Endothelial cell of umbilical vein (primary cell): Measurements from ENCODE around the gene KLHL17. TPM values are rescaled to one million over a fixed set of nuclear protein-coding genes. Genes with fewer than 3 reads are reported as not detected.
A peak's percentile ranks its signal among the peaks of the same experiment; 100 is the strongest.

Source experiments
- BruUV-seq: library from RNA; stranded (reverse); fragments of 400-500 nt; replicated peaks from 2 replicates; lab custom pipeline; 2021; lab: Mats Ljungman, UMichigan
- CTCF ChIA-PET: fragments of 300-600, 350-600 bp; sonication (Branson Sonifier 250); formaldehyde crosslinking; loops from one replicate; lab custom pipeline; 2021; ENCODE audit warnings: antibody characterized with exemption, inconsistent platforms; lab: Charles Lee
- POLR2A ChIA-PET: fragments of 300-600, 350-600 bp; sonication (Branson Sonifier 250); formaldehyde crosslinking; loops from one replicate; lab custom pipeline; 2021; ENCODE audit warnings: antibody characterized with exemption, inconsistent platforms; lab: Charles Lee
- DNase-seq: peaks from one replicate; pipeline ENCODE4 v3.0.0-alpha.2; 2011; ENCODE audit warnings: low read depth, low spot score
- FAIRE-seq: peaks from 2 replicates; lab custom pipeline; 2011; peaks lifted over from hg19 to GRCh38; lab: Jason Lieb, UNC
- H2AFZ ChIP-seq: 2 replicates; pipeline ENCODE4 v1.6.0; 2012; ENCODE audit warnings: low read depth, low read length, control low read depth, inconsistent platforms
- H3K27ac ChIP-seq: 2 replicates; pipeline ENCODE4 v1.5.1; 2011; ENCODE audit warnings: low read depth, mild to moderate bottlenecking, control low read depth, low read length, moderate library complexity; ENCODE audit not compliant: insufficient read depth
- H3K27me3 ChIP-seq, 2 experiments: 2 replicates each; pipeline versions ENCODE4 v1.6.0 to v1.6.1; 2011; ENCODE audit warnings: low read length in 2 of 2, mixed read lengths in 1 of 2; ENCODE audit not compliant: control insufficient read depth in 2 of 2, insufficient read depth in 2 of 2
- H3K36me3 ChIP-seq, 2 experiments: 2 replicates in 1 of 2; 3 replicates in 1 of 2; pipeline ENCODE4 v1.5.1; 2011; ENCODE audit warnings: low read length in 2 of 2, mild to moderate bottlenecking in 1 of 2, moderate library complexity in 1 of 2; ENCODE audit not compliant: control insufficient read depth in 2 of 2, insufficient read depth in 2 of 2; ENCODE audit errors: extremely low read depth in 1 of 2
- H3K4me1 ChIP-seq: 3 replicates; pipeline ENCODE4 v1.5.1; 2011; ENCODE audit warnings: mild to moderate bottlenecking, low read length; ENCODE audit not compliant: control insufficient read depth, insufficient read depth; ENCODE audit errors: extremely low read depth
- H3K4me2 ChIP-seq: 2 replicates; pipeline ENCODE4 v1.6.1; 2011; ENCODE audit warnings: low read length, control low read depth, mixed read lengths; ENCODE audit not compliant: insufficient read depth
- H3K4me3 ChIP-seq, 3 experiments: fragments of 200-600 bp in 1 of 3; sonication (generic), shearing (Covaris generic) in 1 of 3; replicated peaks in 1 of 3; 2 replicates each; pipeline ENCODE4 v1.5.1; 2011 to 2016; ENCODE audit warnings: control low read depth in 3 of 3, low read length in 3 of 3, mild to moderate bottlenecking in 2 of 3, inconsistent platforms in 1 of 3, low read depth in 1 of 3, moderate library complexity in 1 of 3; ENCODE audit not compliant: insufficient read depth in 1 of 3
- H3K79me2 ChIP-seq: 2 replicates; pipeline ENCODE4 v1.6.0; 2012; ENCODE audit warnings: low read length, inconsistent platforms; ENCODE audit not compliant: control insufficient read depth, insufficient read depth
- H3K9ac ChIP-seq: replicated peaks from 2 replicates; pipeline ENCODE3; 2011; ENCODE audit warnings: low read length, control low read depth; ENCODE audit not compliant: insufficient read depth; ENCODE audit errors: extremely low read depth
- H3K9me1 ChIP-seq: replicated peaks from 3 replicates; pipeline ENCODE4 v1.6.0; 2011; ENCODE audit warnings: mild to moderate bottlenecking, low read length; ENCODE audit not compliant: control insufficient read depth, insufficient read depth; ENCODE audit errors: extremely low read depth
- H3K9me3 ChIP-seq: replicated peaks from 2 replicates; pipeline ENCODE4 v1.5.1; 2012; ENCODE audit warnings: low read length, inconsistent platforms; ENCODE audit not compliant: control insufficient read depth, insufficient read depth
- H4K20me1 ChIP-seq: replicated peaks from 2 replicates; pipeline ENCODE3; 2011; ENCODE audit warnings: mild to moderate bottlenecking, low read length; ENCODE audit not compliant: control insufficient read depth, insufficient read depth; ENCODE audit errors: extremely low read depth
- EZH2 ChIP-seq: IDR thresholded peaks from 2 replicates; pipeline ENCODE4 v1.6.1; 2012; ENCODE audit warnings: borderline replicate concordance, low read depth, mild to moderate bottlenecking, moderate library complexity, low read length, inconsistent platforms; ENCODE audit not compliant: severe bottlenecking
- FOS ChIP-seq: IDR thresholded peaks from 2 replicates; pipeline ENCODE4 v1.6.1; 2011; ENCODE audit warnings: mild to moderate bottlenecking, low read length, moderate library complexity, borderline replicate concordance; ENCODE audit not compliant: insufficient read depth
- GATA2 ChIP-seq: IDR thresholded peaks from 2 replicates; pipeline ENCODE4 v1.7.0; 2011; ENCODE audit warnings: low read depth, mild to moderate bottlenecking, moderate library complexity, mixed read lengths, low read length; ENCODE audit not compliant: insufficient read length, insufficient read depth
- JUN ChIP-seq: IDR thresholded peaks from 2 replicates; pipeline ENCODE4 v1.6.1; 2011; ENCODE audit warnings: borderline replicate concordance, low read depth; ENCODE audit not compliant: insufficient read length, insufficient read depth
- POLR2A ChIP-seq: IDR thresholded peaks from 2 replicates; pipeline ENCODE4 v1.6.1; 2012; ENCODE audit warnings: low read depth, mild to moderate bottlenecking, control low read depth, low read length
- POLR2AphosphoS5 ChIP-seq: IDR thresholded peaks from 2 replicates; pipeline ENCODE4 v1.6.1; 2012; ENCODE audit warnings: low read depth, mild to moderate bottlenecking, control low read depth, low read length, moderate library complexity; ENCODE audit not compliant: insufficient read depth
- dilution Hi-C: fragments of 300-500 bp; cut with MboI; formaldehyde crosslinking; loops from one replicate; pipeline ENCODE4 v1.15.0; 2019; ENCODE audit warnings: low sequenced_read_pairs; ENCODE audit not compliant: extremely low pct_ligation_motif_present
- intact Hi-C: fragments of 100-400 bp; cut with micrococcal nuclease; formaldehyde crosslinking; loops from one replicate; pipeline ENCODE4 v1.10.0; 2022
- polyA plus RNA-seq, 4 experiments: library from polyadenylated mRNA; depleted of rRNA in 3 of 4; stranded (reverse) in 3 of 4; unstranded in 1 of 4; fragments of >200 nt; gene quantifications; 2 replicates each; pipeline versions ENCODE4 v1.2.1 to v1.2.3, GENCODE V29; 2011 to 2012; ENCODE audit warnings: missing spikeins in 1 of 4
- total RNA-seq: library from RNA; stranded (reverse); gene quantifications from 2 replicates; pipeline ENCODE4 v1.2.3, GENCODE V29; 2021
- TF ChIP-seq, protein P1 (sequence below), 2 donors: IDR thresholded peaks; 1 replicate in 1 of 2; 2 replicates in 1 of 2; pipeline ENCODE4 v1.5.1; 2011; ENCODE audit warnings: low read length in 2 of 2, mild to moderate bottlenecking in 2 of 2, moderate library complexity in 2 of 2, control low read depth in 1 of 2, inconsistent platforms in 1 of 2, low read depth in 1 of 2; ENCODE audit not compliant: insufficient read depth in 1 of 2; ENCODE audit errors: extremely low read depth in 1 of 2

The KLHL17 gene
- total and polyA plus RNA-seq, 2 donors (not counting 3 experiments of a cell fraction or from before 2014, with no cell fraction given): 27.0 to 30.1 TPM

DNA sequence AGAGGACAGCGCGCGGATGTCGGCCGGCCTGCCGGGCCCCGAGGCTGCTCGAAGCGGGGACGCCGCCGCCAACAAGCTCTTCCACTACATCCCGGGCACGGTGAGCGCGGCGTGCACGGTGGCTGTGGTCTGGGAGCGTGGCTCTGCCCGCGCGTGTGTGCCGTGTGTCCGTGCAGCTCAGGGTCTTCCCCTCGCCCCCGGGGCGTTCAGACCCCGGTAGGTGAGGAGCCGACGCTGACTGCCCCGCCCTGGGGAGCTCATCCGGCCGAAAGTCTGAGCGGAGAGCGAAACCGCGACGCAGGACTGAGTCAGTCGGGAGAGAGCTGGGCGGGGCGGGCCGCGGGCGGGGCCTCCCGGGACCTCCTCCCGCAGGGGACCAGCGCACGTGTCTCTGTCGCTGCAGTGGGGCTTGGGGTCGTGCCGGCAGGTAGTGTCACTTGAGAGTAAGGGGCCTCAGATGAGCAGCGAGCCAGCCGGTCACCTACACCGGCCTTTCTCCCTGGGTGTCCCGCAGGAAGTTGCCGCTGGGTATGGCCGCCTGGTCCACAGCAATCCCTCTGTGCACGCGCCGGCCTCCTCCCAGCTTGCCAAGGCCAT is 6.4 kb downstream of the KLHL17 start:
- dilution Hi-C loops: no loop called here
- H3K79me2 ChIP-seq: no peaks in the 10 kb centered on the region
- peak overlapping the region; percentile 35 for H2AFZ ChIP-seq
- H4K20me1 ChIP-seq: no peaks in the 10 kb centered on the region
- FAIRE-seq: peak; percentile 89
- H3K4me2 ChIP-seq: peak overlapping the region; percentile 80
- peaks cover 0 to 2% of the 10 kb centered on the region in 2 experiments for H3K36me3 ChIP-seq
- POLR2A ChIA-PET: no interaction called here
- BruUV-seq: no TSS peak
- H3K9me3 ChIP-seq: no peaks in the 10 kb centered on the region
- peak overlapping the region; percentile 21 for H3K9ac ChIP-seq
- H3K4me1 ChIP-seq: peaks cover 11% of the 10 kb centered on the region
- intact Hi-C loops: no loop called here
- TF ChIP-seq, protein P1, sequence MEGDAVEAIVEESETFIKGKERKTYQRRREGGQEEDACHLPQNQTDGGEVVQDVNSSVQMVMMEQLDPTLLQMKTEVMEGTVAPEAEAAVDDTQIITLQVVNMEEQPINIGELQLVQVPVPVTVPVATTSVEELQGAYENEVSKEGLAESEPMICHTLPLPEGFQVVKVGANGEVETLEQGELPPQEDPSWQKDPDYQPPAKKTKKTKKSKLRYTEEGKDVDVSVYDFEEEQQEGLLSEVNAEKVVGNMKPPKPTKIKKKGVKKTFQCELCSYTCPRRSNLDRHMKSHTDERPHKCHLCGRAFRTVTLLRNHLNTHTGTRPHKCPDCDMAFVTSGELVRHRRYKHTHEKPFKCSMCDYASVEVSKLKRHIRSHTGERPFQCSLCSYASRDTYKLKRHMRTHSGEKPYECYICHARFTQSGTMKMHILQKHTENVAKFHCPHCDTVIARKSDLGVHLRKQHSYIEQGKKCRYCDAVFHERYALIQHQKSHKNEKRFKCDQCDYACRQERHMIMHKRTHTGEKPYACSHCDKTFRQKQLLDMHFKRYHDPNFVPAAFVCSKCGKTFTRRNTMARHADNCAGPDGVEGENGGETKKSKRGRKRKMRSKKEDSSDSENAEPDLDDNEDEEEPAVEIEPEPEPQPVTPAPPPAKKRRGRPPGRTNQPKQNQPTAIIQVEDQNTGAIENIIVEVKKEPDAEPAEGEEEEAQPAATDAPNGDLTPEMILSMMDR (IDR thresholded peaks at IDR 0.05; ENCODE audit: extremely low read depth in 1 of 2, insufficient read depth in 1 of 2, low read depth in 1 of 2, low read length in 2 of 2): no peak
- TF ChIP-seq FOS: peak; percentile 50
- TF ChIP-seq POLR2AphosphoS5: peak; percentile 74
- no peak for TF ChIP-seq GATA2
- TF ChIP-seq POLR2A: peak; percentile 50
- TF ChIP-seq EZH2: no peak
- no peak for TF ChIP-seq JUN
- CTCF ChIA-PET: interaction anchor here (0.6 to 1.8 kb wide), 8 partner anchors 9 to 325 kb away, joined by 3 to 13 read pairs (median 4); partner anchors contain the start of gene PERM1
- peaks cover 2% of the 10 kb centered on the region in 2 experiments for H3K27me3 ChIP-seq
- no peaks in the 10 kb centered on the region for H3K9me1 ChIP-seq
- H3K4me3 ChIP-seq: peak overlapping the region; percentile 7 to 60 (median 33)
- peak overlapping the region; percentile 47 for H3K27ac ChIP-seq
- DNase-seq: peak; percentile 57
